GM04504 (cell line): ENCODE data around the gene POLR2I.
"Not testable (repeated sequence)": the region's sequence is repeated elsewhere in the genome, so short reads cannot be mapped to it uniquely, and the experiment has no call there.

Source experiments
- DNase-seq: peaks from one replicate; pipeline ENCODE4 v3.0.0-alpha.2; 2012; ENCODE audit warnings: low read depth

POLR2I gene

GRCh38 chr19:36131221-36131620 lies 16.5 kb upstream of the POLR2I start:
- DNase-seq = not testable (repeated sequence)

- DNase-seq = no peak
Observed at GRCh38 chr19:36128392-36128736, 13.7 kb upstream of the POLR2I start.

- DNase-seq = no peak
Observed at GRCh38 chr19:36125557-36125956, 10.9 kb upstream of the POLR2I start.

GRCh38 chr19:36121486-36122124 lies 6.9 kb upstream of the POLR2I start:
- no peak for DNase-seq

- DNase-seq = no peak
Observed at GRCh38 chr19:36120984-36121358, 6.3 kb upstream of the POLR2I start.

- no peak for DNase-seq
Observed at GRCh38 chr19:36120092-36120983, 5.7 kb upstream of the POLR2I start.

GRCh38 chr19:36116344-36116637 lies 1.6 kb upstream of the POLR2I start:
- no peak for DNase-seq

- DNase-seq = no peak
Observed at GRCh38 chr19:36115453-36116343, 1.0 kb upstream of the POLR2I start, which contains the start of gene TBCB. TBCB (plus strand) TSS chr19:36115468; CDS start chr19:36115561, 93 bp downstream.

GRCh38 chr19:36113894-36114720 lies 568 bp downstream of the POLR2I start:
- no peak for DNase-seq

GRCh38 chr19:36113425-36113824 lies 1.2 kb downstream of the POLR2I start:
- DNase-seq = no peak

- no peak for DNase-seq
Observed at GRCh38 chr19:36112678-36113077, 2.0 kb downstream of the POLR2I start.

GRCh38 chr19:36111200-36111539 lies 3.5 kb downstream of the POLR2I start:
- no peak for DNase-seq

GRCh38 chr19:36110487-36111199 lies 4.0 kb downstream of the POLR2I start, which contains the start of gene OVOL3:
OVOL3 (plus strand) TSS chr19:36111143; CDS start chr19:36111203, 60 bp downstream.
- no peak for DNase-seq

- DNase-seq = no peak
Observed at GRCh38 chr19:36108684-36109083, 6.0 kb downstream of the POLR2I start.

GRCh38 chr19:36106991-36107390 lies 7.7 kb downstream of the POLR2I start:
- no peak for DNase-seq

- no peak for DNase-seq
Observed at GRCh38 chr19:36106441-36106840, 8.2 kb downstream of the POLR2I start.

- DNase-seq = no peak
Observed at GRCh38 chr19:36103842-36104552, 10.7 kb downstream of the POLR2I start.

GRCh38 chr19:36103040-36103626 lies 11.5 kb downstream of the POLR2I start:
- DNase-seq = no peak

GRCh38 chr19:36101550-36102327 lies 12.9 kb downstream of the POLR2I start:
- DNase-seq = no peak
